Mucosa of rectum (tissue), 2 donors: Measurements from ENCODE around the gene KAT8.

Experiments
- H3K27ac ChIP-seq, 2 donors: one replicate each; pipeline ENCODE4 v1.7.0; 2013; ENCODE audit warnings: inconsistent platforms in 2 of 2, low read depth in 2 of 2, low read length in 2 of 2
- H3K27me3 ChIP-seq, 2 donors: one replicate each; pipeline ENCODE4 v1.7.0; 2013; ENCODE audit warnings: low read length in 2 of 2; ENCODE audit not compliant: control insufficient read depth in 2 of 2, insufficient read depth in 2 of 2
- H3K36me3 ChIP-seq, 2 donors: one replicate each; pipeline ENCODE4 v1.7.0; 2013; ENCODE audit warnings: low read length in 2 of 2; ENCODE audit not compliant: control insufficient read depth in 2 of 2, insufficient read depth in 2 of 2
- H3K4me1 ChIP-seq, 2 donors: one replicate each; pipeline ENCODE4 v1.7.0; 2013; ENCODE audit warnings: low read length in 2 of 2, mild to moderate bottlenecking in 1 of 2; ENCODE audit not compliant: control insufficient read depth in 2 of 2, insufficient read depth in 2 of 2
- H3K4me3 ChIP-seq, 2 donors: one replicate each; pipeline ENCODE4 v1.7.0; 2013; ENCODE audit warnings: low read length in 2 of 2
- H3K9ac ChIP-seq, 2 donors: one replicate each; pipeline ENCODE4 v1.7.0; 2013; ENCODE audit warnings: low read length in 2 of 2, low read depth in 1 of 2, mild to moderate bottlenecking in 1 of 2
- H3K9me3 ChIP-seq, 2 donors: one replicate each; pipeline ENCODE4 v1.7.0; 2013; ENCODE audit warnings: low read length in 2 of 2; ENCODE audit not compliant: control insufficient read depth in 2 of 2
- donor health status: healthy.
- donor health status: Normal muscosa, but diverticular disease.

KAT8 gene

DNA sequence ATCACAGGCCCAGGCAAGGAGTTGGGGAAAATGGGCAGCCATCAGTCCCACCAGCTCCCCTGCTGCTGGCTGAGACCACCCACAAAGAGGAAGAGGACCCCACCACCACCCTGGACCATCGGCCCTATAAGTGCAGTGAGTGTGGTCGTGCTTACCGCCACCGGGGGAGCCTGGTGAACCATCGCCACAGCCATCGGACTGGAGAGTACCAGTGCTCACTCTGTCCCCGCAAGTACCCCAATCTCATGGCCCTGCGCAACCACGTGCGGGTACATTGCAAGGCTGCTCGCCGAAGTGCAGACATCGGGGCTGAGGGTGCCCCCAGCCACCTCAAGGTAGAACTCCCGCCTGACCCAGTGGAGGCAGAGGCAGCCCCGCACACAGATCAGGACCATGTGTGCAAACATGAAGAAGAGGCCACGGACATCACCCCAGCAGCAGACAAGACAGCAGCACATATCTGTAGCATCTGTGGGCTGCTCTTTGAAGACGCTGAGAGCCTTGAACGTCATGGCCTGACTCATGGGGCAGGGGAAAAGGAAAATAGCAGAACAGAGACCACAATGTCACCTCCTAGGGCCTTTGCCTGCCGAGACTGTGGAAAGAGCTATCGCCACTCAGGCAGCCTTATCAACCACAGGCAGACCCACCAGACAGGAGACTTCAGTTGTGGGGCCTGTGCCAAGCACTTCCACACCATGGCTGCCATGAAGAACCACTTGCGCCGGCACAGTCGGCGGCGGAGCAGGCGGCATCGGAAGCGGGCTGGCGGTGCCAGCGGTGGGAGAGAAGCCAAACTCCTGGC, 39.7 kb upstream of the KAT8 start:
- no peak overlapping the region for H3K4me3 ChIP-seq
- peaks cover 9 to 10% of the 10 kb centered on the region in 2 donors for H3K4me1 ChIP-seq
- H3K27ac ChIP-seq: no peak overlapping the region
- H3K9me3 ChIP-seq: no peaks in the 10 kb centered on the region
- peaks cover 49 to 55% of the 10 kb centered on the region in 2 donors for H3K36me3 ChIP-seq
- no peaks in the 10 kb centered on the region for H3K27me3 ChIP-seq
- H3K9ac ChIP-seq: no peak overlapping the region

DNA sequence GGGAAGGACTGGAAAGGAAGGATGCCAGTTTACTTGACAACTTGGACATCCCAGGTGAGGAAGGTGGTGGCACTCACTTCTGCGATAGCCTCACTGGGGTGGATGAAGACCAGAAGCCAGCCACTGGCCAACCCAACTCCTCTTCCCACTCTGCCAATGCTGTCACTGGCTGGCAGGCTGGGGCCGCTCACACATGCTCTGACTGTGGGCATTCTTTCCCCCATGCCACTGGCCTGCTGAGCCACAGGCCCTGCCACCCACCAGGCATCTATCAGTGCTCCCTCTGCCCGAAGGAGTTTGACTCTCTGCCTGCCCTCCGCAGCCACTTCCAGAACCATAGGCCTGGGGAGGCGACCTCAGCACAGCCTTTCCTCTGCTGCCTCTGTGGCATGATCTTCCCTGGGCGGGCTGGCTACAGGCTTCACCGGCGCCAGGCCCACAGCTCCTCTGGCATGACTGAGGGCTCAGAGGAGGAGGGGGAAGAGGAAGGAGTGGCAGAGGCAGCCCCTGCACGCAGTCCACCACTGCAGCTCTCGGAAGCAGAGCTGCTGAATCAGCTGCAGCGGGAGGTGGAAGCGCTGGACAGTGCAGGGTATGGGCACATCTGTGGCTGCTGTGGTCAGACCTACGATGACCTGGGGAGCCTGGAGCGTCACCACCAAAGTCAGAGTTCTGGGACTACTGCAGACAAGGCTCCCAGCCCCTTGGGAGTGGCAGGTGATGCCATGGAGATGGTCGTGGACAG, 38.7 kb upstream of the KAT8 start:
- Histone ChIP-seq H3K9ac (no peak overlapping the region), H3K36me3 (peaks cover 49 to 58% of the 10 kb centered on the region in 2 donors), H3K27ac (no peak overlapping the region), H3K27me3 (no peaks in the 10 kb centered on the region), H3K4me1 (peaks cover 7 to 10% of the 10 kb centered on the region in 2 donors), H3K9me3 (no peaks in the 10 kb centered on the region), H3K4me3 (no peak overlapping the region)

DNA sequence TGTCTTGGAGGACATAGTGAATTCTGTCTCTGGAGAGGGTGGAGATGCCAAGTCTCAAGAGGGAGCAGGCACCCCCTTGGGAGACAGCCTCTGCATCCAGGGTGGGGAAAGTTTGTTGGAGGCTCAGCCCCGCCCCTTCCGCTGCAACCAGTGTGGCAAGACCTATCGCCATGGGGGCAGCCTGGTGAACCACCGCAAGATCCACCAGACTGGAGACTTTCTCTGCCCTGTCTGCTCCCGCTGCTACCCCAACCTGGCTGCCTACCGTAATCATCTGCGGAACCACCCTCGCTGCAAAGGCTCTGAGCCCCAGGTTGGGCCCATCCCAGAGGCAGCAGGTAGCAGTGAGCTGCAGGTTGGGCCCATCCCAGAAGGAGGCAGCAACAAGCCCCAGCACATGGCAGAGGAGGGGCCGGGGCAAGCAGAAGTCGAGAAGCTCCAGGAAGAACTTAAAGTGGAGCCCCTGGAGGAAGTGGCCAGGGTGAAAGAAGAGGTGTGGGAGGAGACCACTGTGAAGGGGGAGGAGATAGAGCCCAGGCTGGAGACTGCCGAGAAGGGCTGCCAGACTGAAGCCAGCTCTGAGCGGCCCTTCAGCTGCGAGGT, 38.0 kb upstream of the KAT8 start:
- H3K9me3 ChIP-seq: no peaks in the 10 kb centered on the region
- H3K4me3 ChIP-seq: no peak overlapping the region
- H3K9ac ChIP-seq: no peak overlapping the region
- peaks cover 7 to 10% of the 10 kb centered on the region in 2 donors for H3K4me1 ChIP-seq
- H3K27ac ChIP-seq: no peak overlapping the region
- H3K36me3 ChIP-seq: peaks cover 49 to 58% of the 10 kb centered on the region in 2 donors
- no peaks in the 10 kb centered on the region for H3K27me3 ChIP-seq

DNA sequence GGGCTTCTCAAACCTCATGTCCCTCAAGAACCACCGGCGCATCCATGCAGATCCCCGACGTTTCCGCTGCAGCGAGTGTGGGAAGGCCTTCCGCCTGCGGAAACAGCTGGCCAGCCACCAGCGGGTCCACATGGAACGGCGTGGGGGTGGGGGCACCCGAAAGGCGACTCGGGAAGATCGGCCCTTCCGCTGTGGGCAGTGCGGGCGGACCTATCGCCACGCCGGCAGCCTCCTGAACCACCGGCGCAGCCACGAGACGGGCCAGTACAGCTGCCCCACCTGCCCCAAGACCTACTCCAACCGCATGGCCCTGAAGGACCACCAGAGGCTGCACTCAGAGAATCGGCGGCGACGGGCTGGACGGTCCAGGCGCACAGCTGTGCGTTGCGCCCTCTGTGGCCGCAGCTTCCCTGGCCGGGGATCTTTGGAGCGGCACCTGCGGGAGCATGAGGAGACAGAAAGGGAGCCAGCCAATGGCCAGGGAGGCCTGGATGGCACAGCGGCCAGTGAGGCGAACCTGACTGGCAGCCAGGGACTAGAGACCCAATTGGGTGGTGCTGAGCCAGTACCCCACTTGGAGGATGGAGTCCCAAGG, 37.3 kb upstream of the KAT8 start:
- Histone ChIP-seq H3K27me3 (no peaks in the 10 kb centered on the region), H3K4me3 (no peak overlapping the region), H3K27ac (no peak overlapping the region), H3K4me1 (peaks cover under 1 to 3% of the 10 kb centered on the region in 2 donors), H3K9me3 (no peaks in the 10 kb centered on the region), H3K36me3 (peaks cover 49 to 58% of the 10 kb centered on the region in 2 donors), H3K9ac (no peak overlapping the region)

DNA sequence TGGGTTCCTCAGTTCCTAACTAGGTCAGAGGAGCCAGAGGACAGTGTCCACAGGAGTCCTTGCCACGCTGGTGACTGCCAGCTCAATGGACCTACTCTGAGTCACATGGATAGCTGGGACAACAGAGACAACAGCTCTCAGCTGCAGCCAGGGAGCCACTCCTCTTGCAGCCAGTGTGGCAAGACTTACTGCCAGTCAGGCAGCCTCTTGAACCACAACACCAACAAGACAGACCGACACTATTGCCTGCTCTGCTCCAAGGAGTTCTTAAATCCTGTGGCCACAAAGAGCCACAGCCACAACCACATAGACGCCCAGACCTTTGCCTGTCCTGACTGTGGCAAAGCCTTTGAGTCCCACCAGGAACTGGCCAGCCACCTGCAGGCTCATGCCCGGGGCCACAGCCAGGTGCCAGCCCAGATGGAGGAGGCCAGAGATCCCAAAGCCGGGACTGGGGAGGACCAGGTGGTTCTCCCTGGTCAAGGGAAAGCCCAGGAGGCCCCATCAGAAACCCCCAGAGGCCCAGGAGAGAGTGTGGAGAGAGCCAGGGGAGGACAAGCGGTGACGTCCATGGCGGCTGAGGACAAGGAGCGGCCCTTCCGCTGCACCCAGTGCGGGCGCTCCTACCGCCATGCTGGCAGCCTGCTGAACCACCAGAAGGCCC, 36.6 kb upstream of the KAT8 start:
- Histone ChIP-seq H3K27ac (no peak overlapping the region), H3K4me3 (no peak overlapping the region), H3K27me3 (no peaks in the 10 kb centered on the region), H3K36me3 (peaks cover 49 to 60% of the 10 kb centered on the region in 2 donors), H3K9me3 (no peaks in the 10 kb centered on the region), H3K4me1 (no peaks in the 10 kb centered on the region), H3K9ac (no peak overlapping the region)

DNA sequence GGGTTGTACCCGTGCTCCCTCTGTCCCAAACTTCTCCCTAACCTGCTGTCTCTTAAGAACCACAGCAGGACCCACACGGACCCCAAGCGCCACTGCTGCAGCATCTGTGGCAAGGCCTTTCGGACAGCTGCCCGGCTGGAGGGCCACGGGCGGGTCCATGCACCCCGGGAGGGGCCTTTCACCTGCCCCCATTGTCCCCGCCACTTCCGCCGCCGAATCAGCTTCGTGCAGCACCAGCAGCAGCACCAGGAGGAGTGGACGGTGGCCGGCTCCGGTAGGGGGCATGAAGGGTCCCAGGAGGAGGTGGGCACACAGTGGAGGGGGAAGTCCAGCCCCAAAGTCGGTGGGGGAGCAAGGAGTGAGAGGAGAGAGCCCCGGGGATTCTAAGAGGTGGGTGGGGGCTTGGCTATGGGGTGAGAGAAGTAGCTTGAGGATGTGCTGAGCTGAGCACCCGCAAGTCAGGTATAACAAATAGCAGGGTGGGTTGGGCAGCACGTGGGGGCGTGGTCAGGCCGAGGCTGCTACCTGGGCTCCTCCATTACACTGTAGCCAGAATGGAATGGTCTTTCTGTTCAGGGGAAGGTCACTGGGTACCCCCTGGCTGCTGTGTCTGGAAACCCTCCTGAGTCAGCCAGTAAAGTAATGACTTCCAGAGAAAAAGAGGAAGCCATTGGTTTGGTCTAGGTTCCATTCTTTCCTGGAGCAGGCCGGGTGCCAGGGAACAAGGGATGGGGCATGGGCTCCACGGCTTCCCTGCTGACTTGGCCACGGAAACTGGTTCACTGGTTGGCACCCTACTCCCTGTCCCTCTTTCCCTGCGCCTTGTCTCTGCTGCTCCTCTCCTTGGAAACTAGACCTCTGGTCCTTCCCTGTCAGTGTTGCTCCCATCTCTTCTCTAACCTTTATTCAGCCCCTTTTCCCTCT, 35.8 kb upstream of the KAT8 start:
- Histone ChIP-seq H3K27ac (no peak overlapping the region), H3K9ac (no peak overlapping the region), H3K4me3 (no peak overlapping the region), H3K4me1 (no peaks in the 10 kb centered on the region), H3K9me3 (no peaks in the 10 kb centered on the region), H3K36me3 (peaks cover 43 to 54% of the 10 kb centered on the region in 2 donors), H3K27me3 (no peaks in the 10 kb centered on the region)

DNA sequence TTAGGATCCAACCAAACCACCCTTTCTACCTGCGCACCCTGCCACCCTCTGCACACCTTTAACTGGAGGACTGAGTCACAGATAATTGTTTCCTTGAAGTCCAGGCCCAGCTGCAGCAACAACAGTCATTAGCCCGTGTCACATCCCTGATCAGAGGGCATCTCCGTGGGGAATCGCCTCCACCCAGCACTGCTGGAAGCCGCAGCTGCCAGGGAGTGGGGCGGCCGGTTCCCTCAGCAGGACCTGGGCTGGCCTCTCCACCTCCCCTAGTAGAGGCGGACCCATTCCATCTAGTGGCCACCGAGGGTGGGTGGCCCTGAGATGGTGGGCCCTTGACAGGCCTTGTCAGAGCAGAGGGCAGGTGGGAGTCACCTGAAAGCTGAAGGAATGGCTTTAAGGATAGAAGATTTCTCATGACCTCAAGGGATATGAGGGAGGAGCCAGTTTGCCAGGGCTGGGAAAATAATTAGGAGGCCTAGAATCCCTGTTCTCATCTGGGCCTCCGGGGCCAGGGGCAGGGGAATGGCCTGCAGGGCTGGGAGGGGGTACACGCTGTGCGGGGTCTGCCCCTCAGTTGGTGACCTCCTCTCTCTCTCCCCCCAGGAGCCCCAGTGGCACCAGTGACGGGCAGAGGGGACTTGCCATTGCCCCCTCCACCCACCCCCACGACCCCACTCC, 35.0 kb upstream of the KAT8 start:
- Histone ChIP-seq H3K27ac (no peak overlapping the region), H3K36me3 (peaks cover 37 to 45% of the 10 kb centered on the region in 2 donors), H3K4me3 (no peak overlapping the region), H3K27me3 (no peaks in the 10 kb centered on the region), H3K9me3 (no peaks in the 10 kb centered on the region), H3K4me1 (no peaks in the 10 kb centered on the region), H3K9ac (no peak overlapping the region)

DNA sequence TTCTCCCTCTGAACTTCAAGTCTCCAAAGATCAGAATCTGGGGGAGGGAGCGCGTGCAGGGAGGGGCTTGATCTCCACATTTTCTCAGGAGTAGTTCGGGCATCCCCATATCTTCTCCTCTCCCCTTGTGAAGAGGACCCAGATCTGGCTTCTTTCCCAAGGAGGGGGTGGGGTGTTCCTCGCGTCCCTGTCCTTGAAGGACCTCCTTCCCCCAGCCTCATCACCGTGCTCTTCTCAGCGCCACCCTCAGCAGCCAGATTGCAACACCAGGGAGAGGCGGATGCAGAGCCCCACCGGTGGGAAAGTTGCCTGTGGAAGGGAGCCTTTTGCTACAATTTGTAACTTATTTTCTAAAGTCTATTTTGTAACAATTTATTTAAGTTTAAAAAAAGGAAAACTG, 34.4 kb upstream of the KAT8 start:
- no peak overlapping the region for H3K4me3 ChIP-seq
- no peaks in the 10 kb centered on the region for H3K27me3 ChIP-seq
- H3K27ac ChIP-seq: no peak overlapping the region
- H3K9me3 ChIP-seq: no peaks in the 10 kb centered on the region
- peaks cover 33 to 40% of the 10 kb centered on the region in 2 donors for H3K36me3 ChIP-seq
- no peak overlapping the region for H3K9ac ChIP-seq
- H3K4me1 ChIP-seq: no peaks in the 10 kb centered on the region

DNA sequence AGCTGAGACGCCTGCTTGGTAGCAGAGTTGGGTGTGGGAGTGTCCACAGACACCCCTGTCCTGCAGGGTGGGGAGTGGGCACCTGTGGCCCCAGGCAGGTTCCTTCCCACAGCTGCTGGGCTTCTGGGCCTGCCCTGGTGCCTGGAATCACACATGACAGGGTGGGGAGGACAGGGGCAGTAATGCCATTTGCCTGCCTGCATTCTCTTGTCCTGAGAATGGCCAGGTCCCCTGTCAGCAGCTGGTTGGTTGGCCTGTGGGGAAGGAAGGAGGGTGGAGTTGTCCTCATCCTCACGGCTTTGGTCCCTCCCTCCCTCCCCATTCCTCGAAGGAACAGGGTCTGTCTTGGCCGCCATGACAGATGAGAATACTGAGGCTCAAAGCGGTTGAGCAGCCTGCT, 33.9 kb upstream of the KAT8 start:
- Histone ChIP-seq H3K27ac (no peak overlapping the region), H3K9me3 (no peaks in the 10 kb centered on the region), H3K4me1 (no peaks in the 10 kb centered on the region), H3K27me3 (no peaks in the 10 kb centered on the region), H3K4me3 (no peak overlapping the region), H3K36me3 (peaks cover 29 to 35% of the 10 kb centered on the region in 2 donors), H3K9ac (no peak overlapping the region)
